Astrocyte of the cerebellum (primary cell): Measurements from ENCODE around the gene PRODH2.

Experiments used
- DNase-seq: peaks from one replicate; pipeline ENCODE4 v3.0.0-alpha.2; 2011; ENCODE audit warnings: low read depth
- H3K4me3 ChIP-seq: 2 replicates; pipeline ENCODE4 v1.5.1; 2011; ENCODE audit warnings: mild to moderate bottlenecking, low read depth, low read length, moderate library complexity
- in situ Hi-C: cut with HindIII; loops from 2 replicates; pipeline ENCODE4 v1.10.0; 2017; ENCODE audit warnings: low sequenced_read_pairs
- TF ChIP-seq, protein P1 (sequence below): IDR thresholded peaks from 2 replicates; pipeline ENCODE4 v1.5.1; 2012; ENCODE audit warnings: low read length, low read depth, moderate library complexity, mild to moderate bottlenecking; ENCODE audit errors: missing control alignments

Gene PRODH2

DNA sequence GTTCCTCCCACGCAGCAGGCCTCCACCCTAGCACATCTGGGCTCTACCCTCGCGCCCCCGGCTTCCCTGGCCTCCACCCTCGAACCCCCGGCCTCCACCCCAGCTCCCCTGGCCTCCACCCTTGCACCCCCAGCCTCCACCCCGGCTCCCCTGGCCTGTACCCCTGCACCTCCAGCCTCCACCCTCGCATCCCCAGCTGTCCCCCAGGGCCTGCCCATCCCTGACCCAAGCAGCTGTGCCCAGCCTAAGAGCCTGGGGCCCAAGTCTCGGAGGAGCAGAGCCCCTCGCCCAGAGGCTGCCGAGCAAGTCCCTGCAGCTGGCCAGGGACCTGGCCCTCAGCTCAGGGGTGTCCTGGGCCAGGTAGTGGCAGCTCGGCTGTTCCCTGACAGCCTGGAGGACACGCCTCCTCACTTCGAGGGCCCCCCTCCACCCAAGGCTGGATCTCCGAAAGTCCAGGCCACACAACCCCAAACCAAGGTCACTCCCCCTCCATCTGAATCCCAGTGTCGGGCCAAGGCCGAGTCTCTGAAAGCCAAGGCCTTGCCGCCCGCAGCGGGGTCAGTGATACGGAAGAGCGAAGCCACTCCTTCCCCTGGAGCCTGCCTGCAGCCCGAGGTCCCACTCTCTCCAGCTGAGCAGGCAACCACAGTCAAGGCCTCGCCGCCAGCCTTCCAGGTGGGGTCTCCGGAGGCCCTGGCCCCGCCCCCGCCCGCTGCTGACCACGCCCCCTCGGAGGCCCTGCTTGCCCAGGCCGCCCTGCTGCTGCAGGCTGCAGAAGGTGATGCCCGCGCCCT, 45.2 kb downstream of the PRODH2 start:
- no peak overlapping the region for H3K4me3 ChIP-seq
- in situ Hi-C loops, result no loop called here

DNA sequence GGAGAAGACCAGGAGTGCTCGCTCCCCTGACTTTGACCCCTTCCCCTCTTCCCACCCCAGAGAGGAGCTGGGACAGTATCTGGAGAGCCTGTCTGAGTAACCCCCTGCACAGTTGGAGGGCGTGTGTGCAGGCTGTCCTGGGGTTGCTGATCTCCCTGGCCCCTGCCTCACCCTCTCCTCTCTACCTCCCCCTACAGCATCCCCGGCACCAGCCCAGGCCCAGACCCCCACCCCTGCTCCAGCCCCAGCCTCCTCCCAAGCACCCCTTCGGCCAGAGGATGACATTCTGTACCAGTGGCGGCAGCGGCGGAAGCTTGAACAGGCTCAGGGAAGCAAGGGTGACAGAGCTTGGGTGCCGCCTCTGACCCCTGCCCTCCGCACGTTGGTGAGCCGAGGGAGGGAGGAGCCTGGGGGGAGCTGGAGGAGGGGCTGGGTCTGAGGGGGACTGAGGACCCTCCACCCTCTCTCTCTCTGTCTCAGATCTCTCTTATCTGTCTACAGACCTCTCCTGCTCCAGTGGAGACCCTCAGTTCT, 46.0 kb downstream of the PRODH2 start:
- in situ Hi-C loops, result no loop called here
- TF ChIP-seq, protein P1, sequence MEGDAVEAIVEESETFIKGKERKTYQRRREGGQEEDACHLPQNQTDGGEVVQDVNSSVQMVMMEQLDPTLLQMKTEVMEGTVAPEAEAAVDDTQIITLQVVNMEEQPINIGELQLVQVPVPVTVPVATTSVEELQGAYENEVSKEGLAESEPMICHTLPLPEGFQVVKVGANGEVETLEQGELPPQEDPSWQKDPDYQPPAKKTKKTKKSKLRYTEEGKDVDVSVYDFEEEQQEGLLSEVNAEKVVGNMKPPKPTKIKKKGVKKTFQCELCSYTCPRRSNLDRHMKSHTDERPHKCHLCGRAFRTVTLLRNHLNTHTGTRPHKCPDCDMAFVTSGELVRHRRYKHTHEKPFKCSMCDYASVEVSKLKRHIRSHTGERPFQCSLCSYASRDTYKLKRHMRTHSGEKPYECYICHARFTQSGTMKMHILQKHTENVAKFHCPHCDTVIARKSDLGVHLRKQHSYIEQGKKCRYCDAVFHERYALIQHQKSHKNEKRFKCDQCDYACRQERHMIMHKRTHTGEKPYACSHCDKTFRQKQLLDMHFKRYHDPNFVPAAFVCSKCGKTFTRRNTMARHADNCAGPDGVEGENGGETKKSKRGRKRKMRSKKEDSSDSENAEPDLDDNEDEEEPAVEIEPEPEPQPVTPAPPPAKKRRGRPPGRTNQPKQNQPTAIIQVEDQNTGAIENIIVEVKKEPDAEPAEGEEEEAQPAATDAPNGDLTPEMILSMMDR, result no peak
- no peak overlapping the region for H3K4me3 ChIP-seq

More for the DNA sequence above, 45.2 kb downstream of the PRODH2 start:
- DNase-seq, result no peak
- TF ChIP-seq, protein P1, result no peak

DNA sequence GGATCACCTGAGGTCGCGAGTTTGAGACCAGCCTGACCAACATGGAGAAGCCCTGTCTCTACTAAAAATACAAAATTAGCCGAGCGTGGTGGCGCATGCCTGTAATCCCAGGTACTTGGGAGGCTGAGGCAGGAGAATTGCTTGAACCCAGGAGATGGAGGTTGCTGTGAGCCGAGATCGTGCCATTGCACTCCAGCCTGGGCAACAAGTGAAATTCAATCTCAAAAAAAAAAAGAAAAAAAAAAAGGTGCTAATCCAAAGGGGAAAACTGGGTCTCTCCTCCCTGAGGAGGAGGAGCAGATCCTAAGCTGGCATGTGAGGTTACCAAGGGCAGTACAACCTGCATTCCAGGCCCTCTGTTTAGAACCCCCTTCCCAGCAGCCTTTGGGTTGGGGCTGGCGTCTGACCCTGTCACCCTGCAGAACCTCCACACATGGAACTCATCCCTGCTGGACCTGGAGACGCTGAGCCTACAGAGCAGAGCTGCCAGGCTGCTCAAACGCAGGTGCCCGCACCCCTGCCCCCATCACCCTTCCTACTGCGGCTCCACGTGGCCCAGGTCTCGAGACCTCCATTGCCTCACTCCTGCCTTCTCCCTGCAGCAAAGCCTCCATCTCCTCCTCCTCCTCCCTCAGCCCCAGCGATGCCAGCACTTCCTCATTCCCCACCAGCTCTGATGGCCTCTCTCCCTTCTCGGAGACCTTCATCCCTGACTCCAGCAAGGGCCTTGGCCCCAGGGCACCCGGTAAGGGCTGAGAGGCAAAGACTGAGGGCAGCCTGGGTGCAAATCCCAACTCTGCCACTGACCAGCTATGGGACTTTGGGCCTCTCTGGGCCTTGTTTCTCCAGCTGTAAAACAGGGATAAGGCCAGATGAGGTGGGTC, 48.0 kb downstream of the PRODH2 start:
- in situ Hi-C loops, result no loop called here

More for the DNA sequence above, 46.0 kb downstream of the PRODH2 start:
- DNase-seq, result no peak

DNA sequence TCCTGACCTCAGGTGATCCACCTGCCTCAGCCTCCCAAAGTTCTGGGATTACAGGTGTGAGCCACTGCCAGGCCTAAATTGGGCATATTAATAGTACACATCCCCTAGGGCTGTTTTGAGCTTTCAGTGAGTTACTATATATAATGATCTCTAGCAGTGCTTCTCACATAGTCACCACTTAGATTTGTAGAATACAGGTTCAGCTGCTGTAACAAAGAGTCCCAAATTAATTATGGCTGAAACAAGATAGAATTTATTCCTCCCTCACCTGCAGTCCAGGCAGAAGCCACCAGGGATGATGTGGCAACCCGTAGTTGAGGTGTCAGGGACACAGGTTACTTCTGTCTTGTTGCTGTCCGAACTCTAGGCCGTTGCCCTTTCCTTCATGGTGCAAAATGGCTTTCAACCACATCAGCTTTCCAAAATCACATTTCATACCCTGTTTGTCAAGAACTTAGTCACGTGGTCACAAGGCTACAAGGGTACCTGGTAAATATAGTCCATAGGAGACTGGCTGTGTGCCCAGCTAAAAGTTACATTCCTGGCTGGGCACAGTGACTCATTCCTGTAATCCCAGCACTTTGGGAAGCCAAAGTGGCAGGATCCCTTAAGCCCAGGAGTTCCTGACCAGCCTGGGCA, 51.8 kb downstream of the PRODH2 start:
- DNase-seq, result no peak
- H3K4me3 ChIP-seq, result no peak overlapping the region
- TF ChIP-seq, protein P1, result no peak
- in situ Hi-C loops, result no loop called here

More for the DNA sequence above, 48.0 kb downstream of the PRODH2 start:
- TF ChIP-seq, protein P1, result no peak
- DNase-seq, result no peak
- H3K4me3 ChIP-seq, result no peak overlapping the region

DNA sequence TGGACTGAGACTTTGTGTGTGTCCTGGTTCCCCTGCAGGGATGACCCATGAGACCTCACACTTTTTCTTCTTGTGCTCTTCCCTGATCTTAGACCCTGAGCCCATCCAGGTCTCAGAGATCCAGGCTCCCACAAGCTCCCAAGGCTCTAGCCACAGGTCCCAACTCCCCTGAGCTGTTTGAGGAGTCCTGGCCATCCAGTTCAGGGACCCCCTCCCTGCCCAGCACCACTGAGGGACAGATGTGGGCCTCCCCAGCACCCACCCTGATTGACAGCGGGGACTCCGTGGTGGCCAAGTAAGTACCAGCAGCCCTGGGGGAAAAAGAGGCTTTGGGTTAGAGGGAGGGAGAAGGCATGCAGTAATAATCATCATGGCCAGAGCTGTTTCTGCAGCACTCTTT, 52.9 kb downstream of the PRODH2 start:
- no peak overlapping the region for H3K4me3 ChIP-seq
- no peak for DNase-seq
- in situ Hi-C loops, result no loop called here
- TF ChIP-seq, protein P1, result no peak
